ENCODE results near the gene PHACTR4. TPM values are rescaled to one million over a fixed set of nuclear protein-coding genes. Genes with fewer than 3 reads are reported as not detected.

PHACTR4 gene
- total and polyA plus RNA-seq, 2 of the 4 experiments (the other 2 are of a cell fraction) = 7.5 to 15.0 TPM

GRCh38 chr1:28358716-28359115, 10.8 kb upstream of the PHACTR4 start:
- no peak overlapping the region for H2BK120ac ChIP-seq (ENCODE audit: low read depth, low read length)
- H3K27me3 ChIP-seq (ENCODE audit: control insufficient read depth, insufficient read depth, low read length) = peaks cover 5% of the 10 kb centered on the region
- H4K20me1 ChIP-seq (ENCODE audit: insufficient read depth, low read length) = no peaks in the 10 kb centered on the region
- no peak overlapping the region for H2AK9ac ChIP-seq (replicated peaks; ENCODE audit: low read depth, low read length, poor library complexity)
- H3K18ac ChIP-seq (ENCODE audit: low read depth, low read length) = no peak overlapping the region
- TF ChIP-seq RCOR1 (IDR thresholded peaks at IDR 0.05; ENCODE audit: insufficient replicate concordance, low read length) = no peak
- TF ChIP-seq MAFK (IDR thresholded peaks at IDR 0.05; ENCODE audit: low read depth, low read length) = no peak
- no peak for TF ChIP-seq SMC3 (IDR thresholded peaks at IDR 0.05; ENCODE audit: low read depth, low read length)
- dilution Hi-C loops (cut with HindIII; ENCODE audit: low sequenced_read_pairs, unreplicated experiment) (no loop called here), in situ Hi-C loops (cut with MboI; ENCODE audit: low sequenced_read_pairs) (no loop called here), intact Hi-C loops (cut with micrococcal nuclease) (loop anchor here (2.0 kb wide), 1 partner anchor 244 kb away; no protein-coding TSS in a partner anchor)
- no peak overlapping the region for H4K5ac ChIP-seq (ENCODE audit: low read depth, low read length)
- H3K79me1 ChIP-seq (ENCODE audit: low read depth in 1 of 2, low read length in 2 of 2) = no peaks in the 10 kb centered on the region
- H2BK15ac ChIP-seq (ENCODE audit: low read depth, low read length) = no peak overlapping the region
- no peak overlapping the region for H2BK5ac ChIP-seq (ENCODE audit: low read depth, low read length, poor library complexity, severe bottlenecking)
- ChIA-PET CTCF (interaction anchor here (1.6 to 1.8 kb wide), 2 partner anchors 51 to 158 kb away, joined by 5 to 7 read pairs; no protein-coding TSS in a partner anchor), POLR2A (ENCODE audit: unreplicated experiment) (interaction anchor here (0.6 kb wide), 2 partner anchors 18 to 151 kb away, joined by 3 to 15 read pairs; no protein-coding TSS in a partner anchor)
- H3K14ac ChIP-seq (replicated peaks; ENCODE audit: low read depth, low read length) = no peak overlapping the region
- 100% methylated on average over 1 of the region's 3 CpGs; no CpG with 5 or more reads in 1 of the 2 experiments for WGBS, 2 experiments (ENCODE audit: extremely low coverage in 2 of 2, insufficient read length in 1 of 2)
- no peak overlapping the region for H3K4me3 ChIP-seq (ENCODE audit: insufficient read depth, low read depth, low read length)
- peaks cover 4% of the 10 kb centered on the region; the same call in 1 of the 2 replicates for H3K9me1 ChIP-seq (ENCODE audit: insufficient read depth, low read length)
- H3K36me3 ChIP-seq (ENCODE audit: control insufficient read depth, insufficient read depth, low read length) = no peaks in the 10 kb centered on the region
- no peaks in the 10 kb centered on the region for H3K9me3 ChIP-seq (ENCODE audit: control insufficient read depth, insufficient read depth, low read length)
- H2AK5ac ChIP-seq (ENCODE audit: low read depth, low read length) = no peak overlapping the region
- no peak overlapping the region for H3K9ac ChIP-seq (ENCODE audit: low read depth, low read length)
- no peak overlapping the region for H4K8ac ChIP-seq (ENCODE audit: low read depth in 2 of 2, low read length in 2 of 2)
- H3K23ac ChIP-seq (ENCODE audit: low read depth, low read length) = no peak overlapping the region
- no peak overlapping the region for H3K56ac ChIP-seq (ENCODE audit: extremely low read depth, insufficient read depth, low read length)
- no peak overlapping the region for H3K4me2 ChIP-seq (ENCODE audit: low read depth, low read length)
- BruUV-seq (replicated peaks) = no TSS peak
- no peak overlapping the region for H2BK20ac ChIP-seq (ENCODE audit: low read depth, low read length)
- no peak overlapping the region for H3K27ac ChIP-seq (ENCODE audit: insufficient read depth, low read length)
- DNase-seq = no peak
- H4K91ac ChIP-seq (ENCODE audit: insufficient read depth, low read depth, low read length) = no peak overlapping the region
- no peak for ATAC-seq (ENCODE audit: low read depth)
- H3K4me1 ChIP-seq (ENCODE audit: control insufficient read depth, insufficient read depth, low read length) = peaks cover 5% of the 10 kb centered on the region; the same call in 1 of the 2 replicates
- H3K4ac ChIP-seq (ENCODE audit: low read depth, low read length) = no peak overlapping the region
- H2AFZ ChIP-seq (replicated peaks; ENCODE audit: low read length, poor library complexity) = no peak overlapping the region
